ENCODE measurements around the gene SEPHS1. TPM values are rescaled to one million over a fixed set of nuclear protein-coding genes. Genes with fewer than 3 reads are reported as not detected.

SEPHS1 gene
- total RNA-seq, 2 experiments from 2014 or later = 66.5 to 68.7 TPM

DNA sequence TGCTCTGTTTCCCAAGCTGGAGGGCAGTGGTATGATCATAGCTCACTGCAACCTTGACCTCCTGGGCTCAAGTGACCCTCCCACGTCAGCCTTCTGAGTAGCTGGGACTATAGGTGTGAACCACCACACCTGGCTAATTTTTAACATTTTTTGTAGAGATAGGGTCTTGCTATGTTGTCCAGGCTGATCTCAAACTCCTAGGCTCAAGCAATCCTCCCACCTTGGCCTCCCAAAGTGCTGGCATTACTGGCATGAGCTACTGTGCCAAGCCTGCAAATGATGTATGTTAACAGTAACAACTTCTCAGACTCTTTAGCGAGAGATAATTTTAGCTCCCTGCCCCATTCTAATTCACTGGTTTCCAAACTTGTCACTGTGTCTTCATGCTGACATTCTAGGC, 27.7 kb upstream of the SEPHS1 start:
- H3K36me3 Mint-ChIP-seq = no peaks in the 10 kb centered on the region
- no peak overlapping the region for H3K27ac Mint-ChIP-seq
- no peaks in the 10 kb centered on the region for H3K9me3 Mint-ChIP-seq
- no peak for DNase-seq
- H3K4me3 Mint-ChIP-seq = no peak overlapping the region
- H3K27me3 Mint-ChIP-seq = peaks cover 22% of the 10 kb centered on the region
- H3K4me1 Mint-ChIP-seq = no peaks in the 10 kb centered on the region

GRCh38 chr10:13373644-13374043, 25.6 kb upstream of the SEPHS1 start:
- Mint-ChIP-seq H3K9me3 (no peaks in the 10 kb centered on the region), H3K27ac (no peak overlapping the region), H3K27me3 (peaks cover 6% of the 10 kb centered on the region), H3K4me1 (no peaks in the 10 kb centered on the region), H3K36me3 (no peaks in the 10 kb centered on the region), H3K4me3 (no peak overlapping the region)
- DNase-seq = no peak

- no peaks in the 10 kb centered on the region for H3K9me3 Mint-ChIP-seq
- no peak for DNase-seq
- no peaks in the 10 kb centered on the region for H3K4me1 Mint-ChIP-seq
- H3K27me3 Mint-ChIP-seq = no peaks in the 10 kb centered on the region
- H3K36me3 Mint-ChIP-seq = no peaks in the 10 kb centered on the region
- H3K27ac Mint-ChIP-seq = no peak overlapping the region
- H3K4me3 Mint-ChIP-seq = no peak overlapping the region
Measured at GRCh38 chr10:13372524-13372923, 24.4 kb upstream of the SEPHS1 start.

DNA sequence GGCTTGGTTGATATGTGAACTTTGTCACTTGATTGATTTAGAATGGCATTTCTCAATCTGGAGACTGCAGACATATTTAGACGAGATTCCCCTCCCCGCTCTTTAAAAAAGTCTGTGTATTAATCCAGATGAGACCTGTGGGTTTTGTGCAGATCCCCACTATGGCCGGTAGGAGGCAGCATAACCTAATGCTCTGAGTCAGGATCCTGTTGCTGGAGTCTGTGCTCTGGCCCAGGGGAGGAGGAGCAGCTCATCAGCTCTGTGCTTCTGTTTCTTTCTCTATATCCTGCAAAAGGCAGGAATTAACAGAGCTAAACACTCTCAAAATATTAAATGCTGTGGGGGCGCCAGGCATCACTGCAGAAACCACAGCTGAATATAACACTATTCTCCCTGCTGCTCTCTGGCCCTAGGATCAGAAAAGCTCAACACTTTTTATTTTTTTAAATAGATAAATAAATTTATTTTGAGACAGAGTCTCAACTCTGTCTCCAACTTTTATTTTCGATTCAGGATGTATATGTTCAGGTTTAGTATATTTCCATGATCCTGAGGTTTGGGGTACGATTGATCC, 23.9 kb upstream of the SEPHS1 start:
- Mint-ChIP-seq H3K4me1 (no peaks in the 10 kb centered on the region), H3K27ac (no peak overlapping the region), H3K36me3 (no peaks in the 10 kb centered on the region), H3K27me3 (no peaks in the 10 kb centered on the region), H3K9me3 (no peaks in the 10 kb centered on the region), H3K4me3 (no peak overlapping the region)
- DNase-seq = peak; percentile 58

- Mint-ChIP-seq H3K27ac (no peak overlapping the region), H3K9me3 (no peaks in the 10 kb centered on the region), H3K4me3 (no peak overlapping the region), H3K36me3 (no peaks in the 10 kb centered on the region), H3K4me1 (no peaks in the 10 kb centered on the region), H3K27me3 (no peaks in the 10 kb centered on the region)
- DNase-seq = no peak
Measured at GRCh38 chr10:13366891-13367290, 18.8 kb upstream of the SEPHS1 start.

GRCh38 chr10:13365831-13366230, 17.7 kb upstream of the SEPHS1 start:
- no peaks in the 10 kb centered on the region for H3K9me3 Mint-ChIP-seq
- no peaks in the 10 kb centered on the region for H3K4me1 Mint-ChIP-seq
- no peak overlapping the region for H3K4me3 Mint-ChIP-seq
- H3K36me3 Mint-ChIP-seq = no peaks in the 10 kb centered on the region
- no peak overlapping the region for H3K27ac Mint-ChIP-seq
- no peaks in the 10 kb centered on the region for H3K27me3 Mint-ChIP-seq
- DNase-seq = no peak

GRCh38 chr10:13365243-13365642, 17.1 kb upstream of the SEPHS1 start:
- H3K27ac Mint-ChIP-seq = no peak overlapping the region
- no peaks in the 10 kb centered on the region for H3K4me1 Mint-ChIP-seq
- no peak for DNase-seq
- H3K9me3 Mint-ChIP-seq = no peaks in the 10 kb centered on the region
- H3K36me3 Mint-ChIP-seq = no peaks in the 10 kb centered on the region
- no peaks in the 10 kb centered on the region for H3K27me3 Mint-ChIP-seq
- H3K4me3 Mint-ChIP-seq = no peak overlapping the region

GRCh38 chr10:13360587-13360986, 12.5 kb upstream of the SEPHS1 start:
- DNase-seq = no peak
- H3K9me3 Mint-ChIP-seq = no peaks in the 10 kb centered on the region
- H3K4me3 Mint-ChIP-seq = no peak overlapping the region
- H3K4me1 Mint-ChIP-seq = no peaks in the 10 kb centered on the region
- H3K36me3 Mint-ChIP-seq = no peaks in the 10 kb centered on the region
- H3K27ac Mint-ChIP-seq = no peak overlapping the region
- H3K27me3 Mint-ChIP-seq = no peaks in the 10 kb centered on the region

DNA sequence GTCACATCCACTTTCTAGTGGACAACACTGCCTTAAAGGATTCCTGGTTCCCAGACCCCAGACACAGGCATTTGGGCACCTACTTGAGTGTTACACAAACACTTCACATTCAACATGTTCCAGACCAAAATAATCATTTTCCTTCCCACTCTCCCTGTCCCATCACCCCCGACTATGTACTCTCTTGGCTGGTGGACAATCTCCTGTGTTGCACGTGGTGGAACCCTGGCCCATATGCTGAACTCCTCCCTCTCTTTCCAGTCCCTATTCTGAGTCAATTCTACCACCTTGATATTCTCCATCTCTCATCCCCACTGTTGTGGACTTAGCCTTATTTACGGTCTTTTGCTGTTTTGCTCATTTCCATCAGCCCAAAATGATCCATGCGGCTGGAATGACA, 8.3 kb upstream of the SEPHS1 start:
- no peak overlapping the region for H3K27ac Mint-ChIP-seq
- H3K4me1 Mint-ChIP-seq = peaks cover 15% of the 10 kb centered on the region
- no peak for DNase-seq
- no peaks in the 10 kb centered on the region for H3K27me3 Mint-ChIP-seq
- H3K4me3 Mint-ChIP-seq = no peak overlapping the region
- no peaks in the 10 kb centered on the region for H3K36me3 Mint-ChIP-seq
- no peaks in the 10 kb centered on the region for H3K9me3 Mint-ChIP-seq

- Mint-ChIP-seq H3K9me3 (no peaks in the 10 kb centered on the region), H3K4me1 (peaks cover 31% of the 10 kb centered on the region), H3K4me3 (no peak overlapping the region), H3K27me3 (no peaks in the 10 kb centered on the region), H3K27ac (no peak overlapping the region), H3K36me3 (no peaks in the 10 kb centered on the region)
- no peak for DNase-seq
Measured at GRCh38 chr10:13354783-13355182, 6.7 kb upstream of the SEPHS1 start.

DNA sequence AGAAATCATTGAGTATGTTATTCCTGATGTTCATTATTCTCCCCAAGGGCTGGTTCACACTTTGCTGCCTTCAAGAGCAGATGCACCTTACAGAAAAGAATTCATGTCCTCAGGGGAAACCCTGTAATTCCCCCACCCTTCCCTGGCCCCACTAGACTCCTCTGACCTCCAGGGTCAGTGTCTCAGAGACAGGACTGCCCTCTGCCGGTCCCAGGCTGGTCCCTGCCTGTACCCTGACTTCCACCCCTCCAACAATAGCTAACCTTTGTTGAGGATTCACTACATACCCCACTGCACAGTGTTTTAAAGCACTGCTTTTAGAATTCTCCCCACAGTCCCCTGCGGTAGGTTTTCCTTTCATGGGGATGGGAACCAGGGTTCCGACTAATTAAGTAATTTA, 4.4 kb upstream of the SEPHS1 start:
- Mint-ChIP-seq H3K4me1 (peaks cover 38% of the 10 kb centered on the region), H3K36me3 (no peaks in the 10 kb centered on the region), H3K9me3 (no peaks in the 10 kb centered on the region), H3K27me3 (no peaks in the 10 kb centered on the region), H3K27ac (no peak overlapping the region), H3K4me3 (no peak overlapping the region)
- DNase-seq = no peak

DNA sequence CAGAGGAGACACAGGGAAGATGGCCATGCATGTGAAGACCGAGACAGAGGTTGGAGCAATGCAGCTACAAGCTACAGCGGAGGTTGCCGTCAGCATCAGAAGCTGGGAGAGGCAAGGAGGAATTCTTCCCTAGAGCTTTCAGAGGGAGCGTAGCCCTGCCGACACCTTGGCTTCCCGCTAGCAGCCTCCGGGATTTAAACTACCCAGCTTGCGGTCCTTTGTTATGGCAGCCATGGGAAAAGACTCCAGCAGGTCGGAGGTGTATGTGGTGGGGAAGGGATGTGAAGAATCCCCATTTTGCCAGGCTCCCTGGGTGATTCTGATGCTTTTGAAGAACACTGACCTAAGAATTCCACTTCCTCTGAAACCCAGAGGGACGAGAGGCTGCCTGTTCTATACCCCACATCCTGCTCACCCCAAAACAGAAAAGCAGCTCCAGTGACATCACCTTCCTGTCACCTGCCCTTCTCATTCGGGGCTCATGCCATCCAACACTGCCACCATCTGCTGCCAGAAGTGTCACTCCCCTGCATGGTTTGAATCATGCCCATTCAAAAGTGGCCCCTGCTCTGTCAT, 3.3 kb upstream of the SEPHS1 start:
- Mint-ChIP-seq H3K27ac (no peak overlapping the region), H3K4me3 (peak overlapping the region; percentile 30)

GRCh38 chr10:13349463-13350274, 1.6 kb upstream of the SEPHS1 start:
- H3K4me1 Mint-ChIP-seq = peaks cover 51% of the 10 kb centered on the region
- peak overlapping the region; percentile 97 for H3K27ac Mint-ChIP-seq
- DNase-seq = peak; percentile 45
- no peaks in the 10 kb centered on the region for H3K27me3 Mint-ChIP-seq
- H3K9me3 Mint-ChIP-seq = no peaks in the 10 kb centered on the region
- peak overlapping the region; percentile 92 for H3K4me3 Mint-ChIP-seq
- peaks cover 19% of the 10 kb centered on the region for H3K36me3 Mint-ChIP-seq

More for the DNA sequence above, 3.3 kb upstream of the SEPHS1 start:
- Mint-ChIP-seq H3K4me1 (peaks cover 41% of the 10 kb centered on the region), H3K9me3 (no peaks in the 10 kb centered on the region), H3K27me3 (no peaks in the 10 kb centered on the region), H3K36me3 (peaks cover 4% of the 10 kb centered on the region)
- DNase-seq = peak; percentile 22

DNA sequence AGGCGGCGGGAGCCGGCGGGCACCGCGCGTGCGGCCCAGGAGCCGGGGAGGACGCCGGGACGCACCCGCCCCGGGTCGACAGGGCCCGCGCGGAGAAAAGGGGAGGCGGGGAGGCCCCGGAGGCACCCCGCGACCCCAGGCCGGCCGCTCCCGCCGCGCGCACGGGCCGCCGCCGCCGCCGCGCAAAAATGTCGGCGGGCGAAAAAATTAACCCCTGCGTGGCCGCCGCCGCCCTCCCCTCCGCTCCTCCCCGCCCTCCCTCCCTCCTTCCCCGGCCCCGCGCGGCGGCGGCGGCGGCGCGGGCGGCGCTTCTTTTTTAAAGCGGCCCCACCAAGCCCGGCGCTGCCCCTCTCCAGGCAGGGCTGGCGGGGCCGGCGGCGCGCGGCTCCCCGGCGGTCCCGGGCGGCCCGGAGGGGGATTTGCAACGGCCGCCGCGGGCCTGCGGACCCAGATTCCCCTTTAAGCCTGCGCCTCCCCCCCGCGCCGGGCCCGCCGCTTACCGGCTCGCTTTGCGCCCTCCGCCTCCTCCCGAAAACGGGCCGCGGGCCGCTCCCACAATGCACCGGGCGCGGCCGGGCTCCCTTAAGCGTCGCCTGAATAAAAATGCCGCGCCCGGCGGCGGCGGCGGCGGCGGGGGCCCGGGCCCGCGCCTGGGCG, 465 bp downstream of the SEPHS1 start:
- Mint-ChIP-seq H3K36me3 (peaks cover 30% of the 10 kb centered on the region), H3K4me3 (peak overlapping the region; percentile 60), H3K27ac (peak overlapping the region; percentile 67)

DNA sequence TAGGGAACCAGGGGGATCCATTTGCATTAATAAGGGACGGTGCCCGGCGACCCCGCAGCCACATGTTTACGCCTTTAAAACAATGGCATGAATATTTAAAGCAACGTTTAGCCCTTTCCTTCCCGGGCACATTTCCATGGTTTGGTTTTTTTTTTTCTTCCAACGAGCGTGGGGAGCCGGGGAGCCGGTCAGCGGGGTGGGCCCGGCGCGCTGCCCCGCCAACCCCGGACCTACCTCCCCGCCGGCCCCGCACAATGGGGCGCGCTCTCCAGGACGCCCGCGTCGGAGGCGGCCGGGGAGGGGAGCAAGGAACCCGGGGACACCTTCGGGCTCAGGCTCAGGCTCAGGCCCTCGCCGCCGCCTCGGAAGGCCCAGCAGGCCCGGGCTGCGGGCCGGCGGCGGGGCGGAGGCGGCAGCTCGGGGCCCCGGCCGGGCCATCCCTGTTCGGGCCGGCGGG, 1.0 kb downstream of the SEPHS1 start:
- H3K27me3 Mint-ChIP-seq = no peaks in the 10 kb centered on the region
- peak overlapping the region; percentile 86 for H3K4me3 Mint-ChIP-seq
- DNase-seq = no peak
- peaks cover 32% of the 10 kb centered on the region for H3K36me3 Mint-ChIP-seq
- H3K27ac Mint-ChIP-seq = peak overlapping the region; percentile 84
- H3K4me1 Mint-ChIP-seq = peaks cover 52% of the 10 kb centered on the region
- H3K9me3 Mint-ChIP-seq = no peaks in the 10 kb centered on the region

More for the DNA sequence above, 465 bp downstream of the SEPHS1 start:
- Mint-ChIP-seq H3K27me3 (no peaks in the 10 kb centered on the region), H3K4me1 (peaks cover 56% of the 10 kb centered on the region), H3K9me3 (no peaks in the 10 kb centered on the region)
- DNase-seq = peak; percentile 79

All from activated naive CD8-positive, alpha-beta T cell treated with anti-CD3 and anti-CD28 coated beads for 36 hours (primary cell).